HFFc6 (cell line): ENCODE data around the gene VWCE. TPM values are rescaled to one million over a fixed set of nuclear protein-coding genes. Genes with fewer than 3 reads are reported as not detected.

Experiments used
- DNase-seq: peaks from one replicate; pipeline ENCODE4 v3.0.0-alpha.2; 2018
- H3K27ac Mint-ChIP-seq: 2 replicates; pipeline ENCODE4 v1.8.0; 2020; ENCODE audit warnings: mild to moderate bottlenecking, mixed read lengths
- H3K27me3 Mint-ChIP-seq: 2 replicates; pipeline ENCODE4 v1.8.0; 2021; ENCODE audit warnings: mild to moderate bottlenecking, moderate library complexity, mixed read lengths; ENCODE audit not compliant: insufficient read depth
- H3K36me3 Mint-ChIP-seq: 2 replicates; pipeline ENCODE4 v1.8.0; 2021; ENCODE audit warnings: low read depth, mixed read lengths
- H3K4me1 Mint-ChIP-seq: 2 replicates; pipeline ENCODE4 v1.8.0; 2020; ENCODE audit warnings: low read depth, mixed read lengths
- H3K4me3 Mint-ChIP-seq: 2 replicates; pipeline ENCODE4 v1.8.0; 2020; ENCODE audit warnings: mild to moderate bottlenecking, moderate library complexity, mixed read lengths
- H3K9me3 Mint-ChIP-seq: 2 replicates; pipeline ENCODE4 v1.8.0; 2020; ENCODE audit warnings: mild to moderate bottlenecking, mixed read lengths
- total RNA-seq, 6 experiments: library from RNA; stranded (reverse); fragmentation: NEBNext Ultra II Directional; extraction: Animal tissue kit (Norgen Biotek cat#: 25700); gene quantifications; 2 replicates in 1 of 6; 3 replicates in 5 of 6; pipeline ENCODE4 v1.2.3, GENCODE V29; 2021
- TF ChIP-seq, protein P1 (sequence below): fragments of 200-600 bp; sonication (generic); IDR thresholded peaks from 2 replicates; pipeline ENCODE4 v1.5.0; 2021; ENCODE audit warnings: antibody characterized with exemption, mild to moderate bottlenecking

VWCE gene
- total RNA-seq, 6 experiments from 2014 or later = 0.47 to 1.5 (median 0.74) TPM

- peaks cover 6% of the 10 kb centered on the region; the same call in 1 of the 2 replicates for H3K36me3 Mint-ChIP-seq
- H3K27me3 Mint-ChIP-seq = no peaks in the 10 kb centered on the region; the same call in 1 of the 2 replicates
- no peak overlapping the region for H3K4me3 Mint-ChIP-seq
- H3K9me3 Mint-ChIP-seq = no peaks in the 10 kb centered on the region
- no peaks in the 10 kb centered on the region for H3K4me1 Mint-ChIP-seq
- DNase-seq = no peak
- no peak overlapping the region for H3K27ac Mint-ChIP-seq
- TF ChIP-seq, protein P1, sequence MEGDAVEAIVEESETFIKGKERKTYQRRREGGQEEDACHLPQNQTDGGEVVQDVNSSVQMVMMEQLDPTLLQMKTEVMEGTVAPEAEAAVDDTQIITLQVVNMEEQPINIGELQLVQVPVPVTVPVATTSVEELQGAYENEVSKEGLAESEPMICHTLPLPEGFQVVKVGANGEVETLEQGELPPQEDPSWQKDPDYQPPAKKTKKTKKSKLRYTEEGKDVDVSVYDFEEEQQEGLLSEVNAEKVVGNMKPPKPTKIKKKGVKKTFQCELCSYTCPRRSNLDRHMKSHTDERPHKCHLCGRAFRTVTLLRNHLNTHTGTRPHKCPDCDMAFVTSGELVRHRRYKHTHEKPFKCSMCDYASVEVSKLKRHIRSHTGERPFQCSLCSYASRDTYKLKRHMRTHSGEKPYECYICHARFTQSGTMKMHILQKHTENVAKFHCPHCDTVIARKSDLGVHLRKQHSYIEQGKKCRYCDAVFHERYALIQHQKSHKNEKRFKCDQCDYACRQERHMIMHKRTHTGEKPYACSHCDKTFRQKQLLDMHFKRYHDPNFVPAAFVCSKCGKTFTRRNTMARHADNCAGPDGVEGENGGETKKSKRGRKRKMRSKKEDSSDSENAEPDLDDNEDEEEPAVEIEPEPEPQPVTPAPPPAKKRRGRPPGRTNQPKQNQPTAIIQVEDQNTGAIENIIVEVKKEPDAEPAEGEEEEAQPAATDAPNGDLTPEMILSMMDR = no peak
Measured at GRCh38 chr11:61307354-61307753, 12.2 kb upstream of the VWCE start.

DNA sequence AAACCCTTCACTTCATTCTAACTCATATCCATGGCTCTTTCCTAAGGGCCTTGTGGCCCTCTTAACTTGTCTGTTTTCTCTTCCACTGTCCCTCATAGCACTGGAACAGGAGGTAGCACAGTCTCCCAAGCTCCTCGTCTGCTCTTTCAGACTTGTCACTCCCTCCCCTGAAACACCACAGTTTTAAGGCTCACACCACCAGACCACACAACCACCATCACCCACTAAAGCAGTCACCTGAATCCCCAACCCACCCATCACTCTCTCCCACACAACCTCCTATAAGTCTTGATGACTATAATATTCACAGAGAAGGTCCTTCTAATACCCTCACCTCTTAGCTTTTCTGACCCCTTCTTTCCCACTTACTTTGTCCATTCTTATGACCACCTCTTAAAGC is 11.1 kb upstream of the VWCE start:
- Mint-ChIP-seq H3K36me3 (peaks cover 16% of the 10 kb centered on the region), H3K4me1 (no peaks in the 10 kb centered on the region), H3K9me3 (no peaks in the 10 kb centered on the region), H3K27me3 (no peaks in the 10 kb centered on the region; the same call in 1 of the 2 replicates), H3K4me3 (no peak overlapping the region), H3K27ac (no peak overlapping the region)
- TF ChIP-seq, protein P1 = no peak
- DNase-seq = no peak

DNA sequence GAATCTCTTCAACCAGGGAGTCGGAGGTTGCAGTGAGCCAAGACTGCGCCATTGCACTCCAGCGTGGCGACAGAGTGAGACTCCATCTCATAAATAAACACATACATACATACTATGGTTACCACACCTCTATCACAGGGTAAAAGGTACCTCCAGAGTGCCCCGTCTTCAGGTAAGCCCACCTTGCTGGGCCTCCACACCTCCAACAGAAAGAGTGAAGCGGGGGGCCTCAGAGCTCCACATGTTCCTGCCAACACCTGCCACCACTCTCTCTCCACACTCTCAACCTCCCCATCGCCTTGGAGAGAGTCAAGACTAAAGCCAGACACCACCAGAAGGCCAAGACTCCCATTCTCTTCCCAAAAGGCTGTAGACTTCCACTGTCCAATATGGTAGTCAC is 10.3 kb upstream of the VWCE start:
- Mint-ChIP-seq H3K9me3 (no peaks in the 10 kb centered on the region), H3K27me3 (peaks cover under 1% of the 10 kb centered on the region; the same call in 1 of the 2 replicates), H3K4me1 (no peaks in the 10 kb centered on the region), H3K4me3 (no peak overlapping the region), H3K36me3 (peaks cover 24% of the 10 kb centered on the region), H3K27ac (no peak overlapping the region)
- DNase-seq = no peak
- TF ChIP-seq, protein P1 = no peak

DNA sequence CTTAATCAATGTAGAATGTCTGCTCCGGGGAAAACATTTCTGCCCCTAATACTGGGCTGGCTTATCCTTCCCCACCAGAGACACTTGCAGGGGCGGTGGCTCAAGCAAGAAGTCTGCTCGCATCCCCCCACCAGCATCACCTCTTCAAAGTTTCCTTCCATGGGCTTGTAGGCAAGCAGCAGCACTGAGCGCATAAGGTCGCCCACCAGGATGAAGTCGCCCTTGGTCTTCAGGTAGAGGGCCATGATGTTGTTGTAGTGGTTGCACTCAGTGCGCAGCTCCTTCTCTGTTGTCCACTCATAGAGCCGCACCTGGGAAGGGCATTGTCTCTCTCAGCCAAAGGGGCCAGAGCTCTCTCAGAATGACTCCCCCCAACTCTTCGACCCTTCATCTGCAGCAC is 8.6 kb upstream of the VWCE start:
- Mint-ChIP-seq H3K4me3 (no peak overlapping the region), H3K27me3 (peaks cover 4% of the 10 kb centered on the region; the same call in 1 of the 2 replicates), H3K27ac (no peak overlapping the region), H3K4me1 (peaks cover 7% of the 10 kb centered on the region), H3K36me3 (peaks cover 34% of the 10 kb centered on the region), H3K9me3 (no peaks in the 10 kb centered on the region)
- DNase-seq = no peak
- TF ChIP-seq, protein P1 = no peak

DNA sequence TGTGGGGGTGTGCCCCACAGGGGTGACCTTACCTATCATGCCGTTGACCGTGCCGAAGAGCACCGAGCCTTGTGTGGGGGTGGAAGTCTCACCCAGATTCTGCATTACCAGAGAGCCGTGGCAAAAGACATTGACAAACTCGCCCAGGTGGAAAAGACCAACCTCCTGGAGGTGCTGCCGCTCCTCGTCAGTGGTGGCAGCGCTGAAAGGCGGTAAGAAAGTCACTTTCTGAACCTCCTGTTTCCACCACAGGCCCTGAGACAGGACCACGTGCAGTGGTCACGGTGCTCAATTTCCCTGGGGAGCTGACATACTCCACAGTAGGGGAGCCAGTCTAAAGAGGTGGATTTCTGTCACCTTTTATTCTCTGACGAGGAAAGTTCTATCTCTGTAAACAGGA is 7.4 kb upstream of the VWCE start:
- H3K27ac Mint-ChIP-seq = no peak overlapping the region
- H3K36me3 Mint-ChIP-seq = peaks cover 34% of the 10 kb centered on the region
- H3K4me3 Mint-ChIP-seq = no peak overlapping the region
- H3K27me3 Mint-ChIP-seq = peaks cover 4% of the 10 kb centered on the region; the same call in 1 of the 2 replicates
- DNase-seq = no peak
- no peaks in the 10 kb centered on the region for H3K9me3 Mint-ChIP-seq
- TF ChIP-seq, protein P1 = no peak
- H3K4me1 Mint-ChIP-seq = peaks cover 19% of the 10 kb centered on the region
